OCI-LY1 (cell line): Measurements from ENCODE around the gene TANC1.

ENCODE experiments used
- H2AFZ ChIP-seq: fragments of 200-600 bp; sonication (generic), shearing (Covaris generic); 2 replicates; pipeline ENCODE4 v1.6.0; 2014; ENCODE audit warnings: antibody characterized with exemption, mild to moderate bottlenecking, low read length
- H3F3A ChIP-seq: fragments of 200-600 bp; sonication (generic), shearing (Covaris generic); 2 replicates; pipeline ENCODE4 v1.6.0; 2014; ENCODE audit warnings: mild to moderate bottlenecking, antibody characterized with exemption, low read length, moderate library complexity; ENCODE audit not compliant: insufficient read depth
- H3K27ac ChIP-seq: fragments of 200-600 bp; sonication (generic); 2 replicates; pipeline ENCODE4 v1.5.1; 2014; ENCODE audit warnings: low read length, mixed run types, mild to moderate bottlenecking, low read depth; ENCODE audit not compliant: poor library complexity, severe bottlenecking
- H3K27me3 ChIP-seq: fragments of 200-600 bp; sonication (generic); 2 replicates; pipeline ENCODE4 v1.6.0; 2014; ENCODE audit warnings: antibody characterized with exemption, mild to moderate bottlenecking, low read length, moderate library complexity; ENCODE audit not compliant: insufficient read depth
- H3K36me3 ChIP-seq: fragments of 200-600 bp; sonication (generic); 2 replicates; pipeline ENCODE4 v1.6.1; 2014; ENCODE audit warnings: mild to moderate bottlenecking, antibody characterized with exemption, low read length, moderate library complexity, mixed read lengths; ENCODE audit not compliant: insufficient read depth
- H3K4me1 ChIP-seq: fragments of 200-600 bp; sonication (generic); 2 replicates; pipeline ENCODE4 v1.5.1; 2014; ENCODE audit warnings: mild to moderate bottlenecking, low read length, moderate library complexity; ENCODE audit not compliant: insufficient read depth, severe bottlenecking
- H3K4me2 ChIP-seq: fragments of 200-600 bp; sonication (generic), shearing (Covaris generic); 2 replicates; pipeline ENCODE4 v1.6.1; 2014; ENCODE audit warnings: low read length
- H3K4me3 ChIP-seq: fragments of 200-600 bp; sonication (generic); 2 replicates; pipeline ENCODE4 v1.5.1; 2014; ENCODE audit warnings: low read length, low read depth, mild to moderate bottlenecking, mixed read lengths; ENCODE audit not compliant: poor library complexity, severe bottlenecking
- H3K79me2 ChIP-seq: fragments of 200-600 bp; shearing (Covaris generic); 2 replicates; pipeline ENCODE4 v1.6.1; 2016; ENCODE audit warnings: mixed run types, low read length, mixed read lengths; ENCODE audit not compliant: insufficient read depth
- H3K9ac ChIP-seq: fragments of 200-600 bp; sonication (generic), shearing (Covaris generic); 2 replicates; pipeline ENCODE4 v1.6.1; 2014; ENCODE audit warnings: mild to moderate bottlenecking, low read length, mixed read lengths
- H3K9me2 ChIP-seq: fragments of 200-600 bp; sonication (generic), shearing (Covaris generic); 2 replicates; pipeline ENCODE4 v1.6.1; 2014; ENCODE audit warnings: low read depth, mild to moderate bottlenecking, low read length, mixed read lengths
- H3K9me3 ChIP-seq: fragments of 200-600 bp; shearing (Covaris generic); 2 replicates; pipeline ENCODE4 v1.6.1; 2014; ENCODE audit warnings: low read length, mixed read lengths
- H4K20me1 ChIP-seq: fragments of 200-600 bp; sonication (generic), shearing (Covaris generic); 2 replicates; pipeline ENCODE4 v1.6.0; 2016; ENCODE audit warnings: mild to moderate bottlenecking, low read length; ENCODE audit not compliant: insufficient read depth
- CTCF ChIP-seq: fragments of 200-600 bp; sonication (generic), shearing (Covaris generic); IDR thresholded peaks from 2 replicates; pipeline ENCODE4 v1.5.1; 2017; ENCODE audit warnings: mild to moderate bottlenecking, antibody characterized with exemption, low read length, moderate library complexity, mixed read lengths
- EZH2 ChIP-seq: fragments of 200-600 bp; sonication (generic), shearing (Covaris generic); IDR thresholded peaks from 2 replicates; pipeline ENCODE4 v1.8.0; 2017; ENCODE audit warnings: borderline replicate concordance, mixed run types, mild to moderate bottlenecking, antibody characterized with exemption, low read length, moderate library complexity, mixed read lengths

TANC1 gene

DNA sequence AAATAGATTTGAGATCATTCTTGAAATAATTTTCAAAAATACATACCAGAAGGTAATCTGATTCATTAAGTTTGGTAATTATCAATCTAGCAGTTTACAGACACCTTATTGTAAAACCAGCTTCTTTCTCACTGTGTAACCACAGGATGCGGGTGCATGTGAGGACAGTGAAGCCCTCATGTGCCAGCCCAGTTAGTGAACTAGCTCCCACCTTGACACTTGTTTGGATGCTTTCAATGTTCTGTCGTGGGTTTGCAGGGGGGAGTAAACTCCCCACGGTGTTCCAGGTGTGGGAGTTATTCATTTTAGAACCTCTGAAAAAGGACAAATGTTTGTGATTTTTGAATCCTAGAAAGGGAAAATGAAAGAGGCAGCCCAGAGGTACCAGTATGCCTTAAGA is 259.0 kb downstream of the TANC1 start:
- H3K4me1 ChIP-seq, result peaks cover 14% of the 10 kb centered on the region

DNA sequence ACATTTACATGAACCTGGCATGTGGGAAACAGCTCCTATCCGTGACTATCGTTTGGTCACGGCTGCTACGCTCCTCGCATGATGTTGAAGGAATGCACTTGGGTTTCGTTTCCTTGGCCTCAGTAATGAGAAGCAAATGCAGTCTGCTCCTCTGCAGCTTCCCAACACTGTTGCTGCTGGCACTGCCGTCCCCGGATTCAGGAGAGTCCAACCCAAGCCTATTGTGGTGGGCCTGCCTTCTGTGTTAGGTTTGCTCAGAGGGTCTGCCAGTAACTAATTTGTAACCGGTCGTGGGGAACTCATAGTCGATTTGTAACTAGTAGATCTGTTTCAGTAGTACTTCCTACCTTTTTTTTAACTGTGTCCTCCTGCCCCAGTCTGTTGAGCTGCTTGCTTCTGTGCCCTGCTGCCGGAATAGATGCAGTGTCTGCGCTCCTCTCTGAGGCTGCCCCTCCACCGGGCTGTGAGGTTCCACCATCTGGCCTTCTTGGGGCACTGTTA is 259.7 kb downstream of the TANC1 start:
- Histone ChIP-seq H3K4me2 (no peak overlapping the region), H3K9me3 (no peaks in the 10 kb centered on the region), H3K9ac (no peak overlapping the region), H4K20me1 (no peaks in the 10 kb centered on the region), H3K27ac (no peak overlapping the region), H3F3A (no peaks in the 10 kb centered on the region), H3K27me3 (no peaks in the 10 kb centered on the region), H3K36me3 (no peaks in the 10 kb centered on the region; the same call in 1 of the 2 replicates), H3K4me1 (peaks cover 14% of the 10 kb centered on the region), H3K9me2 (no peaks in the 10 kb centered on the region), H3K79me2 (no peaks in the 10 kb centered on the region), H3K4me3 (no peak overlapping the region), H2AFZ (no peak overlapping the region)
- no peak for TF ChIP-seq EZH2
- TF ChIP-seq CTCF, result no peak

More for the DNA sequence above, 259.0 kb downstream of the TANC1 start:
- no peaks in the 10 kb centered on the region for H3K9me3 ChIP-seq
- H3K9ac ChIP-seq, result no peak overlapping the region
- H3K79me2 ChIP-seq, result no peaks in the 10 kb centered on the region
- TF ChIP-seq CTCF, result no peak
- no peak for TF ChIP-seq EZH2
- H2AFZ ChIP-seq, result no peak overlapping the region
- no peak overlapping the region for H3K4me2 ChIP-seq
- no peak overlapping the region for H3K4me3 ChIP-seq
- no peaks in the 10 kb centered on the region for H3K27me3 ChIP-seq
- no peaks in the 10 kb centered on the region for H3F3A ChIP-seq
- H3K36me3 ChIP-seq, result no peaks in the 10 kb centered on the region; the same call in 1 of the 2 replicates
- no peaks in the 10 kb centered on the region for H4K20me1 ChIP-seq
- no peaks in the 10 kb centered on the region for H3K9me2 ChIP-seq
- H3K27ac ChIP-seq, result no peak overlapping the region

DNA sequence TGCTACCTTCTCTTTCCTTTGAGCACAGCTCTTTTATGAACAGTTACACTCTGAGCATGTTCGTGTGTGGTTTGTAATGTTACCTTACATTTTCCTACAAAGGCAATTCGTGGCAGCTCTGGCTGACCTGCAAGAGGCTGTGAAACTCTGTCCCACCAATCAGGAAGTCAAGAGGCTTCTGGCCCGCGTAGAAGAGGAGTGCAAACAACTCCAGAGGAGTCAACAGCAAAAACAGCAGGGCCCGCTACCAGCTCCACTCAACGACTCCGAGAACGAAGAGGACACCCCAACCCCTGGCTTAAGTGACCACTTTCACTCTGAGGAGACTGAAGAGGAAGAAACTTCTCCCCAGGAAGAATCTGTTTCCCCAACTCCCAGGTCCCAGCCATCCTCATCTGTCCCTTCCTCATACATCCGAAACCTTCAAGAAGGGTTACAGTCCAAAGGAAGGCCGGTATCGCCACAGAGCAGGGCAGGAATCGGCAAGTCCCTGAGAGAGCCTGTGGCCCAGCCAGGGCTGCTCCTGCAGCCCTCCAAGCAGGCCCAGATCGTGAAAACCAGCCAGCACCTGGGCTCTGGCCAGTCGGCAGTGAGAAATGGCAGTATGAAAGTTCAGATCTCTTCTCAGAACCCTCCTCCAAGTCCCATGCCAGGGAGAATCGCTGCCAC is 261.2 kb downstream of the TANC1 start:
- H3K4me1 ChIP-seq, result peaks cover 14% of the 10 kb centered on the region
- H3K4me3 ChIP-seq, result no peak overlapping the region
- no peaks in the 10 kb centered on the region for H3K9me2 ChIP-seq
- H3K4me2 ChIP-seq, result no peak overlapping the region
- H4K20me1 ChIP-seq, result no peaks in the 10 kb centered on the region
- no peaks in the 10 kb centered on the region for H3F3A ChIP-seq
- TF ChIP-seq EZH2 (no peak), CTCF (no peak)
- no peak overlapping the region for H3K9ac ChIP-seq
- no peaks in the 10 kb centered on the region for H3K79me2 ChIP-seq
- H3K36me3 ChIP-seq, result peaks cover 2% of the 10 kb centered on the region
- no peak overlapping the region for H2AFZ ChIP-seq
- no peaks in the 10 kb centered on the region for H3K27me3 ChIP-seq
- no peak overlapping the region for H3K27ac ChIP-seq
- no peaks in the 10 kb centered on the region for H3K9me3 ChIP-seq
